HG03060 (cell line): ENCODE results near the gene ZSWIM6.

Experiments used
- ATAC-seq: cut with Tn5 transposase; IDR thresholded peaks from one replicate; pipeline ENCODE4 v1.9.1; 2021; ENCODE audit warnings: low read depth, moderate number of reproducible peaks; ENCODE audit not compliant: unreplicated experiment

The ZSWIM6 gene

DNA sequence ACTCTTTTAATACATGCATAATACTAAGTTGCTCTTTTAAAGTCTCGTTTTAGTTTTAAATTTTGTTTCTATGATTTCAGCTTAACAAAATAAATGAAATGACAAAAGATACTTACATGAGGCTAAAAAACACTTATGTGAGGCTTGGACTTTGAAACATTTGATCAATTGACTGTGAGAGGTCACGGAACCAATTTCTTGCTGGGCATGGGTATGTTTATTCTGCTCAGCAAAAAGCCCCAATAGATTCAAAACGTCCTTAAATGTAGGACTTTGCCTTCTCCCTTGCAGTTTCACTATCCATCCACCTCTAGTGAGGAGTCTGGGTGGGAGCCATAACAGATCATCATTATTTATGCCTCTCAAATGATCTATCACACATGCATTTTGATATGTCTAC is 191.9 kb downstream of the ZSWIM6 start:
- no peak for ATAC-seq

GRCh38 chr5:61525512-61526206 is 193.6 kb downstream of the ZSWIM6 start:
- no peak for ATAC-seq

GRCh38 chr5:61526207-61526519 is 194.1 kb downstream of the ZSWIM6 start:
- ATAC-seq: no peak

DNA sequence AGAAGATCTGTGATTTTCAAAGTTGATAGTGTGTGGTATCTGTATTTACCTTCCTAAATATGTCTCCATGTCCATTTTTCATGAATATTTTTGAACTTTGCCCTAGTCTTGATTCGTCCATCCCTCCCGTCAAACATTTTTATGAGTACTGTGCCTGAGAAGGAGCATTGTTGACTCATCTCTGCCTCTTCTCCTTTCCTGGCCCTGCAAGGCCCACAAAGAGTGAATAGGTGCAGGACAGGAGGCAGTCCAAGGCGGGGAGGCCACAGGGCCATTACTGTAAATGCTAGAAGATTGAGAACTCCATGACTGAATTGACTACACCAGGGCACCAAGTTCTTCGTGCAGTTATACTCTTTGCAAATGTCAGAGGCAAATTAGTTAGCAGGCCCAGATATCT is 200.9 kb downstream of the ZSWIM6 start:
- no peak for ATAC-seq

- ATAC-seq: peak; percentile 95
Measured at GRCh38 chr5:61534481-61535267, 202.6 kb downstream of the ZSWIM6 start.

DNA sequence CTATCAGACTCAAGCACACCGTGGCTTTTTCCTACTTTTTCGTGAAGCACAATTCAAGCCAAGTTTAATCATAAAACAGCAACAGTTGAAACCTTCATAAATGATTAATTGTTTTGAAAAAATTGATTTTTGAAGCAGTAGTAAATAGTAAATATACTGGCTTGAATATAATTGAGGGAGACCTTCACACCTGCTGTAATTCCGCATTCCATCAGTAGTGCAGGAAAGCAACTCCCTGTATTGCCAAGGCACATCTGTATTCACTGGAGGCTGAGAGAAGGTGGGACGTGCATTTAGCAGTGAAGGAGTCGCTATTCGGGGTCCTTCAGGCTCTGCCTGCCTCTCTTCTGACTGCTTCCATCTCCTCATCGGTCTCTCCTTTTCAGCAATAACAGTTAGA is 203.8 kb downstream of the ZSWIM6 start:
- ATAC-seq: no peak

- no peak for ATAC-seq
Measured at GRCh38 chr5:61536922-61537321, 204.9 kb downstream of the ZSWIM6 start.

- ATAC-seq: no peak
Measured at GRCh38 chr5:61538722-61539501, 206.9 kb downstream of the ZSWIM6 start.

DNA sequence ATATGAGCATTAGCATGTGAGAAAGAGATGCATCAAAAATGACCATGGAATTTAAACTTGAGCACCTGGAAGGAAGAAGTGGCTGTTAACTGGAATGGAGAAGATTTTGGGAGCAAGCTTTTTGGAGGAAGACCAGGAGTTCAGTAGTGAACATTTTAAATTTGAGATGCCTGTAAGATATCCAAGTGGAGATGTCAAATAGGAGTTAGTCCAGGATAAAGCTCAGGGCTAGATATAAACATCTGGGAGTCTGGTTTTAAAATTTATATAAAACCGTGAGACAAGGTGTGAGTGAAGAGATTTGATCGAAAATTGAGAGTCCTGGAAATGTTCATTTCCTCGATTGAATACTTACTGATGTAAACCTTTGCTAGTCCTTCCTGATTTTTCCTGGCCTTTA is 217.5 kb downstream of the ZSWIM6 start:
- no peak for ATAC-seq

DNA sequence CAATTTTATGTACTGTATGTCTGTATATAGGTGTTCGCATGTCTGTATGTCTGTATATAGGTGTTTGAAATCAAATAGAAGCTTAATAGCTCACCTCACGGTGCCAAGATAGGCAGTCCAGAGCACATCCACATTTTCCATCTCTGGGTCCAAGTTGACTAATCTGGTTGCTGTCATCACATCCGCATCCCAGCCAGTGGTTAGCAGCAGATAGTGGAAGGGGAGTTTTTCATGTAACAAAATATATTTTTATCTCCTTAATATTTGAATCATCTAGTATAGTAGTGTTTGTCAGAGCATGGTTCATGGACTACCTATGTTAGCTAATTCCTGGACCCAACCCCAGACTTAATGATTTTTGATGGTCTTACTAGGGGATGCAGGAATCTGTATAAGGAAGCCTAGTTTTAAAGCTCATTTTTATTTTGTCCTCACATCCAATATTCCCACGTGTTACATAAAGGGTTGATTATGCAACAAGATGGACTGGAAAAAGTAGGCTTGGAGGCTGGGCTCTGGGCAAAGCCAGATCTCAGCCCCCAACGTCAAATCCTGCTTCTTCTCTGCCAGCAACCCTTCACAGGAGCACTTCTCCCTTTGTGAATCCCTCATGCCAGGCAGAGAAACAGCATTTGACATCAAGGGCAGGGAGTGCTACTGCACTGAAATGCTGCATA is 219.7 kb downstream of the ZSWIM6 start:
- ATAC-seq: no peak

GRCh38 chr5:61559146-61559545 is 227.1 kb downstream of the ZSWIM6 start:
- no peak for ATAC-seq

DNA sequence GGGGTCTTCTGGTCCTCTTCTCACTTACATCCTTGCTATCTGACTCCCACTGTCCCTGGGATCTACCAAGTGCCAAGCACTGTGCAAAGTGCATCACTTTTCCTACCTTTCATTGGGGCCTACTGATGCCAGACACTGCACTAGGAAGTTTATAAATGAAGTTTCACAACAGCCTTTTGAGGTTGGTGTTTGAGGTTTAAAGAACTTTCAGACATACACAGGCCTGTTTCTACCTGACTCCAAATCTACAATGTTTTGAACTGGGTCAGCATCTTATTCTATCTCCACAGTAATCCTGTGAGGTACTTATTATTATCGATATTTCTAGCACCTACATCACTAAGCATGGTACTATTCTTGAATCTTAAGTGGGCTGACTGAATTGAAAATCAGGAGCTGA is 227.7 kb downstream of the ZSWIM6 start:
- ATAC-seq: no peak

DNA sequence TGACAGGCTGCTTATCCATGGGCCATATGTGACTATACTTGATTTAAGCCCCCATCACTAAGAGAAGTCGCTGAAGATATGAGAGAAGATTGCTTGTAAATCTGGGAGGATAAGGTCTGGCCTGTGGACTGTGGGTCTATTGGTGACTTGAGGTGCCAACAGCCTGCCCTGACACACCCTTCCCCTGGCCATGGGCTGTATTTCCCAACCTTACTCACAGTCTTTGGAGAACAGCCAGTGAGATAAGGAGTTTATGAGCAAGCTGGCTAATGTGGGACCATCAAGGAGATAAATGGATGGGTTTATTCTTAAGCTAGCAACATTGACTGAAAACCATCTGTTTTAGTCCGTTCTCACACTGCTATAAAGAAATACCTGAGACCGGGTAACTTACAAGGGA is 231.3 kb downstream of the ZSWIM6 start:
- no peak for ATAC-seq

DNA sequence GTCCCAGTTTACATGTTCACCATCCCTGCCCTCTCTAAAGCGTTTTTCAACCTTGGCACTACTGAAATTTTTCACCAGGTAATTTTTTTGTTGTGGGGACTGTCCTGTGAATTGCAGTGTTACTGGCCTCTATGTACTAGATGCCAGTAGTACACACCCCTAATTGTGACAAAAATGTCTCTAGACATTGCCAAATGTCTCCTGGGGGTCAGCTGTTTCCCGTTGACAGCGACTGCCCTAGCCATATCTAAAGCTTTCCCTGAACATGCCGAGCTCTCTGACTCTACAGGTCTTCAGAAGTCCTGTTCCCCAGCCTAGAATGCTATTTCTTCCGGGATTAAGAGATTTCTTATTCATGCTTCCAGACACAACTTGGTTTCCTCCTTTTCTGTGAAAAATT is 235.3 kb downstream of the ZSWIM6 start:
- no peak for ATAC-seq

- no peak for ATAC-seq
Measured at GRCh38 chr5:61569353-61569752, 237.3 kb downstream of the ZSWIM6 start.

GRCh38 chr5:61570767-61571166 is 238.7 kb downstream of the ZSWIM6 start:
- no peak for ATAC-seq

GRCh38 chr5:61572959-61573358 is 240.9 kb downstream of the ZSWIM6 start:
- ATAC-seq: no peak

DNA sequence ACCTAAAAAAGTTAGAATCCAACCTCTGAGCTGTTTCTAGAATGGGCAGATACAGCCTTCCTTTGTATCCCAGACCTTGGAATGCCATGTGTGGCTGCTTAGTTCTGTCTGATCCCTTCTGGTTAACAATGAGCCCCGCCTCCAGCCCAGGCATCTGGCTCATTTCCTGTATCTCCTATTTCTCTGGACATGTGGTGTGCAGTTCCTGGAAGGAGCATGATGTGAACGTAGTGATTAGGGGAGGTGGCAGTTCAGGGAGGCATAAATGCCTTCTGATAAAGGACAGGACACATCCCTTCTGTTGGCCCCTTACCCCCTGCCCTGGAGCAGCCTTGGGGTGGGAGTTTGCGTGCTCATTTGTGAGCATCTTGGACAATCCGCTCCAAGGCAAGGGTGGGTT is 243.0 kb downstream of the ZSWIM6 start:
- no peak for ATAC-seq

GRCh38 chr5:61575581-61575980 is 243.5 kb downstream of the ZSWIM6 start:
- no peak for ATAC-seq

- ATAC-seq: no peak
Measured at GRCh38 chr5:61576556-61576955, 244.5 kb downstream of the ZSWIM6 start.
